DMS 273 treated with DMSO at 0.1 percent for 48 hours (cell line): ENCODE measurements around the gene CZIB.
"Not testable (repeated sequence)": the region's sequence is repeated elsewhere in the genome, so short reads cannot be mapped to it uniquely, and the experiment has no call there.

Source experiments
- DNase-seq: peaks from one replicate; lab custom pipeline; 2025; lab: John Stamatoyannopoulos, UW

The CZIB gene

DNA sequence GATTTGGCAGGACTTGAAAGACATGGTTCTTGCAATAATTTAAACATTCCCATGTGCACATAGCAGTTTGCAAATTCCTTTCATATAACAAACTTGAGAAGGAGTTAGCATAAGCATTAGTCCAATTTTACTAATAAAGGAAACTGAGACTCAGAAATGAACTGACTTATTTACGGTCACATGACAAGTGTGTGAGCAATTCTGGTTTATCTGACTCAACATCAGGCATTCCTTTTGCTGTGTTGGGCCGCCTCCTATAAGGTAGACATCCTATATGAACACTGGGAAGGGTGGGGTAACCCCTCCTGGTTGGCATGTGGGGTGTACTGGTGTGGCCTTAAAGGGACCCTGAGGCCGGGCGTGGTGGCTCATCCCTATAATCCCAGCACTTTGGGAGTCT, 32.3 kb downstream of the CZIB start:
- DNase-seq, result no peak

DNA sequence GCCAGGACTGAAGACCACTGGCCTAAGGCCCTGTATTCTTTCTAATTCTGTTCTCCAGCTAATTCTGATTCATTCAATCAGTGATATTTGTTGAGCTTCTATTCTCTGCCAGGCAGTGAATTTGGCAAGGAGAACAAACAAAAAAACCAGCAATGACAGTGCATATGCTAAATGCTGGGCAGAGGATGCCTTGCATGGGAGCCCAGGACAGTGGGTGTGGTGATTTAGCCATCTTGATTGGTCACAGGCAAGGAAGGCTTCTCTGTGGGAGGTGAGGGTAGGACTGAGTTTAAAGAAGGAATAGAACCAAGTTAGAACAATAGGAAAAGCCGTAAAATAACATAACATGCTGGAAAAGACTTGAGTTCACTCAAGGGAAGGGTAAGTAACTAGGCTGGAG, 33.0 kb downstream of the CZIB start:
- DNase-seq, result no peak

DNA sequence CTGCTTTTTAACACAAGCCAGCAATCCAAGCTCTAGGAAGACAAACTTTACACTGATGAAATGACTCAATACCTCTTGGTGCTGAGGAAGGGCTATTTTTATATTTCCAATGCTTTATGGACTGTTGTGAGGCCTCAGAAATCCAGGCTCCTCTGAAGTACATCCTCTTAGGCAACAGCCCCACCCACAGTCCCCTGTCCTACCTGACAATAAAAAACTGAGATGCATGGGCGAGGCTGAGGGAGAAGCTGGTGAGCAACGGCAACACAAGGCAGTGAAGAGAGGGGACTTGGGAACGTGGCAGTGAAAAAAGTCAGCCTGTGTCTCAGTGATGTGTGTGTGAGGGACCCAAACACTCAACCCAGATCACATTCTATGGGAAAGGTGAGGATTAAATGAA, 33.9 kb downstream of the CZIB start:
- DNase-seq, result no peak

DNA sequence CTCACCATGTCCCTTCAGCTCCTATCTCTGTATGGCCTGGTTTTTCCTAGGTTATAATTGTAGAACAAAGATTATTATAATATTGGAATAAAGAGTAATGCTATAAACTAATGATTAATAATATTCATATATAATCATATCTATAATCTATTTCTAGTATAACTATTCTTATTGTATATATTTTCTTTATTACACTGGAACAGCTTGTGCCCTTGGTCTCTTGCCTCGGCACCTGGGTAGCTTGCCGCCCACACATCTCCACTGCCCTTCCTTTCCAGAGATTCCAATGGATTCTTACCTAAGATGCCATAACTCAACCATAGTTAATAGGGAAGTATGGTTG, 34.5 kb downstream of the CZIB start:
- not testable (repeated sequence) for DNase-seq

DNA sequence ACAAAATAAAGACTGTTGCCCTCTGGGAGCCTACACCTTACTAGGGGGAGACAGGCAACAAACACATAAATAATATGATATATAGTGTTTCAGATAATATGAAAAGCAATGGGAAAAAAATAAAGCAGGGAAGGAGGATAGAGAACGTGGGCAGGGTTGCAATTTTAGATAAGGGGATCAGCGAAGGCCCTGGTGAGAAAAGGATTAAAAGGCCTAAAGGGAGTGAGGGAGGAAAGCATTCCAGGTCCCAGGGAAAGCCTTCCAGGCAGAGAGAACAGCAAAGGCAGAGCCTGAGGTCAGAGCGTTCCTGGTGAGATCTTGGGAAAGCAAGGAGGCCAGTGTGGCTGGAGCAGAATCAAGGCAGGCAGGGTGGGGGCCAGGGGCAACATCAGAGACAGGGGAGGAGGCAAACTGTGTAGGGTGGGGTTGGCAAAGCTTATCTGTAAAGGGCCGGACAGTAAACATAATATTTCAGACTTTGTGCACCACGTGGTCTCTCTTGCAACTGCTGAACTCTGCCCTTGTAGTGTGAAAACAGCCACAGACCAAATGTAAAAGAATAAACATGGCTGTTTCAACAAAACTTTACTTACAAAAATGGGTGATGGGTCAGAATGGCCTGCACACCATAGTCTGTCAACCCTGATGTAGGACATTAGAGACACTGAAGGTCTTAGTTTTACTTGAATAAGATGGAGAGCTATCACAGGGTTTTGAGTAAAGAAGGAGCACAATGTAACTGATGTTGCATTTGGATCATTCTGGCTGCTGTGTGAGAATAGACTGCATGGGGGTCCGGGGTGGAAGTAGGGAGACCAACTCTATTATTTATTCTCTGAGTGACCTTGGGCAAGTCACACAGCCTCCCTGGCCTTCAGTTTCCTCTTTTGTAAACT, 37.1 kb downstream of the CZIB start:
- DNase-seq, result no peak

DNA sequence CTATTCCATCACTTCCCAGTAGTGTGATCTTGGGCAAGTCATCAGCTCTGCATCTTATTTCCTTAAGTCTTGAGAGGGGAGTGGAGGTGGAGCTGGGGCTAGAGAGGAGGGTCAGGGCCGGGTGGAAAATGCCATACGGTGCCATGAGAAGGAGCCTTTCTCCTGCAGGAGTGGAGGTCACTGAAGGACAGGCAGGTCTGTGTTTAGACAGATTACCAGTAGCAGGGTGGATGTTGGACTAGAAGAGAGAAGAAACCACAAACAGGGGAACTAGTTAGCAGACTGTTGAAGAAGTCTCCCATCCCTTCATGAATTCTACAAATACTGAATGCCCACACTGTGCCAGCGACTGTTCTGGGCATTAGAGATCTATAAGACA, 37.7 kb downstream of the CZIB start:
- DNase-seq, result no peak

DNA sequence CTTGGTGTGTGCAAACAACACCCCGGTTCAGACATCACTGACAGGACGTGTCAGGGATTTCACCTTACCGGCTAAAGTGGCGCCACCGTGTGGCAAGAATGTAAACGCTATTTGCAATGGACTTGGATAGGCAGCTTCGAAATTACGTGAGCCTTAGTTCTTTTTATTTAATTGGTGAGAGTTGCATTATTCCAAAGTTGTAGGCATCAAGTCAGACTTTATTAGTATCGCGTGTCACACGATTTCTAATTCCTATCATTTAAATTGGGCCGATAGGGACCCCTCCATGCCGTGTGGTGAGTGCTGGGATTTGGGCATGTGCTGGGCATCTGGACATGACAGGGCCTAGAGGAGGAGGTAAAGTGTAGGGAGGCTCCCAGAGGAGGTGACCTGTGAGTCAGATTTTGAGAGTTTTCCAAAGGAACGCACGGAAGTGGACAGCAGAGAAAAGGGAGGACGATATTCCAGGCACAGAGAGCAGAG, 38.3 kb downstream of the CZIB start:
- DNase-seq, result peak; percentile 19

DNA sequence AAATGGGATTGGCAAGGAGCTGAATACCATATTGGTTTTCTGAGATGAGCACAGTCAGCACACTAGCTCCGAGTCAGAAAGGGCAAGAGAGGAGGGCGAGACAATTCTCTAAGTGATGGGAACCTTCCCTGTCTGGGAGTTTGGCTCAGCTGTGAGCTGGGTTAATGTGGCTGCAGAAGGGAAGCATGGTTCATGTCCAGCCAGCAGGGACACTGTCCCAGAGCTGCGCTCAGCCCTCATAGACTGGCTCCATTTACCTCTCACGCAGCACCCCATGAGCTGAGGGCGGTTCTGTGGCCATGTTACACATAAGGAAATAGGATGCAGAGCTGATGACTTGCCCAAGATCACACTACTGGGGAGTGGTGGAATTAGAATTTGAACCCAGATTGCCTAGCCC, 39.5 kb downstream of the CZIB start:
- no peak for DNase-seq

DNA sequence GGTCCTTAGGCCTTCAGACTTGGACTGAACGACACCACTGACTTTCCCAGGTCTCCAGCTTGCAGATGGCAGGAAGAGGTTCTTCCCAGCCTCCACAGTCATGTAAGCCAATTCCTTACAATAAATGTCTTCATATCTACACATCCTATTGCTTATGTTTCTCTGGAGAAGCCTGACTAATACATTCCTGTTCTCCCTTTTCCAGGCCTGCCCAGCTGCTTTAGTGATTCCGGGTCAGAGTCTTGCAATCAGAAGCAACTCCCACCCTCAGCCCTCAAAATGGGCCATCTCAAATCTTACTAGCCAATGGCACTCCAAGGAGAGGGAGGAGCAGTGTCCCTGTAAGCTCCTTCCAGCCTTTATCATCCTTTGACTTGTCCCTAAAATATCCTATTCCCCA, 40.2 kb downstream of the CZIB start:
- no peak for DNase-seq

DNA sequence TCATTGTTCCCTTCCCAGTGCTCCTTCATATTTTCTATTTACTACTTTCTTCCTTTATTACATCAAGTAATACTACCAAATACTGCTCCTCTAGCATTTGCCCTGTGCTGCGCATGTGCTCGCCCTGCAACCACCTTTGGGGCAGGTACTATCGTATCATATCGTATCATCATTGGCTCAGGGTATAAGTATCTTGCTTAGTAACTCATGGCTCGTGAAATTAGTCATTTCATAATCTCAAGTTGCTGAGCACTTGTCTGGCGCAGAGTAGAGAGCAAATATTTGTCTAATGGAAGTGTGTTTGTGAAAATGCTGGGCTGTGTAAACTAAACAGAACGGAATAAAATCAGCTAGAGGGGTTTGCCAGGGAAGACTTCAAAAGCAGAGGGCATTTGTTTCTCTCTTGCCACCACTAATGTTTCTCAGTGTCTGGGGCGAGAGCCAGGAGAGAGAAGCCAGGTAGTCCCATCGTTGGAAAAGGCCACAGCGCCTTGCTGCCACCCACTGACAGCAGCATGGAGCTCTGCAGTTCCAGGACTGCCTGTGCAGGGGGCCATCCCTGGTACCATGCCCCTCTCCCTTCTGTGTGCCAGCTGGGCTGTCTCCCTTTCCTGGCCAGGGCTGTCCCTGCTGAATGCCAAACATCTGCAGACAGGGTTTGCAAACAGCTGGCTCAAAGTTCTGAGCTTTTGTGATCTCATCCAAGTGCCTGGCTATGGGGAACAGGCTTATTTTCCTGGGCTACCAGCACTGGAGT, 43.8 kb downstream of the CZIB start:
- DNase-seq, result peak; percentile 37

DNA sequence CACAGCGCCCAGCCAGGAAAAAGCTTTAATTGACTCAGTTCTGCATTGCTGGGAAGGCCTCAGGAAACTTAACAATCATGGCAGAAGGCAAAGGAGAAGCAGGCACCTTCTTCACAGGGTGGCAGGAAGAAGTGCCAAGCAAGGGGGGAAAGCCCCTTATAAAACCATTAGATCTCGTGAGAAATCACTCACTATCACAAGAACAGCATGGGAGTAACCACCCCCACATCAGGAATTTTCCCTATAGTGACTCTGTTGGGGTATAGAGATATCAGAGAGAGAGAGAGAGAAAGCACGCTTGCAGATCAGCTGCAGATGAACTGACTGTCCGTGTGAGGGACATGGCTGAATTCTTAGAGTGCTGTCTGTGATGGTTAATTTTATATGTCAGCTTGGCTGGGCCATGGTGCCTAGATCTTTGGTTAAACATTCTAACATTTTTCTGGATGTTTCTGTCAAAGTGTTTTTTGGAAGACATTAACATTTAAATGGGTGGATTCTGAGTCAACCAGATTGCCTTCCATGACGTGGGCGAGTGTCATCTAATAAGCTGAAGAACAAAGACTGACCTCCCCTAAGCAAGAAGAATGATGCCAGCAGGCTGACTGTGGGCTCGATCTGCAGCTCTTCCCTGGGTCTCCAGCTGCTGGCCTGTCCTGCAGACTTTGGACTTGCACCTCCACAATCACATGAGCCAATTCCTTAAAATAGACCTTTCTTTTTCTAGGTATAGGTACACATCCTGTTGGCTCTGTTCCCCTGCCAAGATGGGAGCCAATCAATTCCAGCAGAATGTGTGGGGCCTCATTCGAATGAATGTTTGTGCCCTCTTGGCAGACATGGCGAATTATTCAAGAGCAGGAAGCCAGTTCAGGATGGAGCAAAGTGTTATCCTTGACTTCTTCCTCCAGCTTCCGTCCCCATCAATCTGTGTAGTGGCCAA, 45.2 kb downstream of the CZIB start:
- DNase-seq, result no peak

DNA sequence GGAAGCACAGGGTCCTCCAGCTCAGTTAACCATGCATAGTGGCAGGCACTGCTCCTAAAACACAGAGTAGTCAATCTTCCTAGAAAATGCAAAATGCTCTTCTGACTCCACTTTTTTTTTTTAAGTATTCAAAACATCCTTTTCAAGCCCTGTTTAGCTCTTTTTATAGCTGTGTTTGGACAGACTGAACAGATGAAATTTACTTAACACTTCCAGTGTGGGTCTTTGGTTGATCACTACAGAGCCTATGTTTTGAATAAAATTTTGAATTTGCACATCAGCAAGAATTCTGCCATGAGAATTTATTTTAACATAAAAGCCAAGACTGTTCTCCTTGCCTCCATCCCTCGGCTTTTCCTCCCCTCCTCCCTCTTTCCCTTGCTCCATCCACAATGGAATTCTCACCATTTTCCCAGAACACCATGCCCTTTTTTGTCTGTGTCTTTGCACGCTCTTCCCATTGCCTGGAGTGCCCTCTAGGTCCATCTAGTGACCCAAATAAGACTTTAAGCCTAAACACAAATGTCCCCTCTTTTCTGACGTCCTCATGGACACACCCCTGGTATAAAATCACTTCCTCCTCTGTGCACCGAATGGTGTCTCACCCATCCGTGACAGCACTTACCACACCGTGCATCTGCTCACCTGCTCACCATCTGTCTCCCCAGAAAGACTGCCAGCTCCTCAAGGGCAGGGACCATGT, 47.9 kb downstream of the CZIB start:
- peak; percentile 74 for DNase-seq

DNA sequence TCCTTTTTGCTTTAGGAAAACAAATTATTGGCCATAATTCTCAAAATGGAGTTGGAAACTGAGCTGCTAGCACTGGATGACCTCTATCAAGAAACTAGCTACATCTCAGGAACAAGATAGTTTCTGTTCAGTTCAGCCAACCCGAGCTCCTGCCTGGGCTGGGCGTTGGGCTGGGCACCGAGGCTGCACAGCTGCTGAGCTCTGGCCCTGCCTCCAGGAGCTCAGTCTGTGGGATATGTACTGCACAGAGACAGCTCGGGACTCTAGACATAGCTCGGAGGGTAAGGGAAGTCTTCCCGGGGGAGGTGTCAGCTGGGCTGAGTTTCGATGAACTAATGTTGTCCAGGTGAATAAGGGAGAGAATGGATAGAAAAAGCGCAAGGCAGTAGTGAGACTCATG, 53.5 kb downstream of the CZIB start:
- DNase-seq, result no peak

DNA sequence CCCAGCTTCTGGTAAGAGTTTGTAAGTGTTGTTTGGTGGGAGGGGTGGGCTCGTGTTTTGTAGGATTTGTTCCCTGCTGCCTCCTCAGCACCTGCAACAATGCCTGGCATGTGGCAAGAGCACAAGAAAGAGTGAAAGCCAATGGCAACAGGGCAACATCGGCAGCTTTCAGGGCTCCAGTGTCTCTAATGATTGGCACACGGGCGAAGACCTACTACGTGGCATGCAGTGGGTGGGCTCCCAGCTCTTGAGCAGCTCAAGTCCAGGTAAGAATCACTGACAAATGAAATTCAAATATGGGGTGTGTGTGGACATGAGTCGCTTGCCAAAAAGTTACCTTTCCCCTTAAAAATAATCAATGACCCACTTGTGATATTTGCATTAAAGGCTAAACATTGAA, 54.1 kb downstream of the CZIB start:
- DNase-seq, result no peak

DNA sequence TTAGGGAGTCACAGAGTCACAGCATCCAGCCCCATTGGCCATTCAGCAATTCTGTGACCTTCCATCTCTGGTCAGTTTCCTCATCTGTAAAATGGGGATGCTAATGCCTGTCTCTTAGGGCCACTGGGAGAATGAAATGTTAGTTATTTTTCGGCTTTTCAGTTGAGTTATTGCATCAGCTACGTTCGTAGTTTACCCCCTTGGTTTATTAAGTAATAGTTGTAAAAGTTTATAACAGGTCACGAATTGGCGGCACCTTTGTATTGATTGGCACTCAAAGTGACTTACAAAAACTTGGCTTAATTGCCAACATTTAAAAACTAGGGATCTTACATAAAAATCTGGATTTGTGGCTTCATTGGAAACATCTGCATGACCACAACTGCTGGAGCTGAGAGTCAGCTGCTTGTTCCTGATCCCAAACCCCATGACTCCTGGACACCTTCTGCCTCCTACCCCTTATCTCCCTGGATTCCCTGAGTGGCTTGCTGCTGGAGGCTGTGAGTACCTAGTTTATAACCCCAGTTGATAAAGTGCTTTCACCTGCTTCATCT, 54.9 kb downstream of the CZIB start:
- DNase-seq, result no peak
